Psoas muscle (tissue), 8 donors: ENCODE measurements around the gene ISL1. TPM values are rescaled to one million over a fixed set of nuclear protein-coding genes. Genes with fewer than 3 reads are reported as not detected.

ENCODE experiments used
- ATAC-seq, 4 donors: fragments of 200-7000 bp; cut with Tn5 transposase; one replicate each; pipeline ENCODE4 v1.9.1; 2020; ENCODE audit warnings: moderate library complexity in 3 of 4, mild to moderate bottlenecking in 2 of 4
- DNase-seq, 2 donors: peaks; one replicate each; pipeline ENCODE4 v3.0.0-alpha.2; 2020
- H3K27ac ChIP-seq: fragments of 200-600 bp; one replicate; pipeline ENCODE4 v1.8.0; 2022
- H3K27me3 ChIP-seq, 3 donors: fragments of 200-600 bp in 1 of 3; one replicate each; pipeline versions ENCODE4 v1.6.1 to v1.8.0; 2013 to 2022; ENCODE audit warnings: low read length in 2 of 3, mild to moderate bottlenecking in 2 of 3, moderate library complexity in 1 of 3; ENCODE audit not compliant: insufficient read depth in 3 of 3
- H3K36me3 ChIP-seq, 2 donors: fragments of 200-600 bp in 1 of 2; one replicate each; pipeline versions ENCODE4 v1.6.1 to v1.8.0; 2013 to 2022; ENCODE audit warnings: low read depth in 1 of 2, mild to moderate bottlenecking in 1 of 2, moderate library complexity in 1 of 2; ENCODE audit not compliant: insufficient read depth in 1 of 2
- H3K4me1 ChIP-seq: fragments of 200-600 bp; one replicate; pipeline ENCODE4 v1.8.0; 2022
- H3K4me3 ChIP-seq: fragments of 200-600 bp; one replicate; pipeline ENCODE4 v1.8.0; 2022; ENCODE audit warnings: mild to moderate bottlenecking
- H3K9me3 ChIP-seq: fragments of 200-600 bp; one replicate; pipeline ENCODE4 v1.8.0; 2022
- CTCF ChIP-seq: fragments of 200-600 bp; IDR thresholded peaks from one replicate; pipeline ENCODE4 v1.8.0; 2022; ENCODE audit warnings: antibody characterized with exemption
- WGBS, 3 donors: extraction: QIAGEN DNeasy Blood & Tissue Kit; methylation state at CpG; one replicate each; pipeline versions ENCODE4 v1.1.6 to v1.1.7; 2013; 5-methylcytosine and 5-hydroxymethylcytosine counted together
- intact Hi-C, 2 donors: fragments of 100-400 bp; cut with DNase I; formaldehyde crosslinking; loops; one replicate each; pipeline versions ENCODE4 v1.11.0 to v1.14.2; 2022
- polyA plus RNA-seq, 3 donors: library from polyadenylated mRNA; stranded (reverse); fragments of 200-250 nt; gene quantifications; one replicate each; pipeline ENCODE4 v1.2.3, GENCODE V29; 2013
- total RNA-seq, 4 donors: library from RNA; stranded (reverse); fragmentation: NEBNext Ultra II Directional in 2 of 4; extraction: Animal tissue kit (Norgen Biotek cat#: 25700) in 2 of 4; gene quantifications; one replicate each; pipeline versions ENCODE4 v1.2.1 to v1.2.4, GENCODE V29; 2021 to 2023
- donor health status: healthy with polysubstance abuse.
- donor health status: DM: no; HTN: no; CAD: no; lungs with moderate emphysema.
- donor health status: Bipolar disorder and iron deficiency.
- donor health status: healthy.
- donor health status: DM: yes; HTN: yes; CAD: no.
- donor health status: DM: no; HTN: no; CAD: no.
- donor health status: DM: no; HTN: no; CAD: no.
- donor health status: DM: yes; HTN: yes; CAD: no.

Gene ISL1
- total and polyA plus RNA-seq, 7 donors, result 0.01 to 0.07 (median 0.03) TPM; not detected in 4

GRCh38 chr5:51394609-51395008 lies 11.4 kb downstream of the ISL1 start:
- peaks cover 0 to 46% (median 18%) of the 10 kb centered on the region in 3 donors for H3K27me3 ChIP-seq
- H3K9me3 ChIP-seq, result no peaks in the 10 kb centered on the region
- DNase-seq, result no peak
- no peaks in the 10 kb centered on the region for H3K4me1 ChIP-seq
- intact Hi-C loops, result no loop called here
- no peak for TF ChIP-seq CTCF
- 46 to 65% (median 57%) methylated on average over 2 of the region's 2 CpGs for WGBS, 3 donors
- H3K27ac ChIP-seq, result no peak overlapping the region
- H3K4me3 ChIP-seq, result no peak overlapping the region
- no peaks in the 10 kb centered on the region for H3K36me3 ChIP-seq
- ATAC-seq, result no peak

GRCh38 chr5:51395245-51395644 lies 12.0 kb downstream of the ISL1 start:
- no peak for DNase-seq
- TF ChIP-seq CTCF, result no peak
- no peaks in the 10 kb centered on the region for H3K4me1 ChIP-seq

GRCh38 chr5:51395666-51396356 lies 12.6 kb downstream of the ISL1 start:
- Histone ChIP-seq H3K4me1 (no peaks in the 10 kb centered on the region), H3K9me3 (no peaks in the 10 kb centered on the region), H3K27ac (no peak overlapping the region), H3K36me3 (no peaks in the 10 kb centered on the region), H3K27me3 (peaks cover 0 to 44% (median 9%) of the 10 kb centered on the region in 3 donors), H3K4me3 (no peak overlapping the region)
- no peak for DNase-seq
- 36 to 47% (median 46%) methylated on average over 10 of the region's 10 CpGs for WGBS, 3 donors
- no peak for ATAC-seq
- no peak for TF ChIP-seq CTCF
- intact Hi-C loops, result no loop called here

More at GRCh38 chr5:51395245-51395644, 12.0 kb downstream of the ISL1 start:
- no peak overlapping the region for H3K4me3 ChIP-seq
- H3K36me3 ChIP-seq, result no peaks in the 10 kb centered on the region
- WGBS, 3 donors, result 42 to 50% (median 49%) methylated on average over 6 of the region's 6 CpGs
- H3K27ac ChIP-seq, result no peak overlapping the region
- H3K9me3 ChIP-seq, result no peaks in the 10 kb centered on the region
- ATAC-seq, result no peak
- intact Hi-C loops, result no loop called here
- peaks cover 0 to 46% (median 13%) of the 10 kb centered on the region in 3 donors for H3K27me3 ChIP-seq

- no peak for TF ChIP-seq CTCF
- H3K36me3 ChIP-seq, result no peaks in the 10 kb centered on the region
- H3K9me3 ChIP-seq, result no peaks in the 10 kb centered on the region
- ATAC-seq (no peak), DNase-seq (no peak)
- no peak overlapping the region for H3K27ac ChIP-seq
- peaks cover 0 to 44% (median 8%) of the 10 kb centered on the region in 3 donors for H3K27me3 ChIP-seq
- H3K4me1 ChIP-seq, result no peaks in the 10 kb centered on the region
- WGBS, 3 donors, result 41 to 57% (median 53%) methylated on average over 4 of the region's 4 CpGs
- intact Hi-C loops, result no loop called here
- H3K4me3 ChIP-seq, result no peak overlapping the region
Observed at GRCh38 chr5:51396797-51397196, 13.5 kb downstream of the ISL1 start.

- no peaks in the 10 kb centered on the region for H3K4me1 ChIP-seq
- no peak overlapping the region for H3K4me3 ChIP-seq
- WGBS, 3 donors, result 24 to 34% (median 27%) methylated on average over 7 of the region's 7 CpGs
- H3K36me3 ChIP-seq, result no peaks in the 10 kb centered on the region
- no peak for DNase-seq
- no peak for ATAC-seq
- H3K9me3 ChIP-seq, result no peaks in the 10 kb centered on the region
- H3K27me3 ChIP-seq, result peaks cover 0 to 44% (median 8%) of the 10 kb centered on the region in 3 donors
- H3K27ac ChIP-seq, result no peak overlapping the region
- TF ChIP-seq CTCF, result no peak
- intact Hi-C loops, result no loop called here
Observed at GRCh38 chr5:51397996-51398395, 14.7 kb downstream of the ISL1 start.
